Upper lobe of left lung (tissue), 4 donors: ENCODE results near the gene DLG2.

Experiments used
- CTCF ChIP-seq, 6 experiments: fragments of 450-650 bp in 4 of 6; fragments of 200-600 bp in 2 of 6; sonication (generic) in 2 of 6; IDR thresholded peaks; one replicate each; pipeline ENCODE4 v1.5.1; 2016 to 2019; ENCODE audit warnings: antibody characterized with exemption in 6 of 6
- EP300 ChIP-seq, 4 donors: sonication (generic); formaldehyde crosslinking; IDR thresholded peaks; one replicate each; pipeline ENCODE4 v1.5.1; 2017; ENCODE audit warnings: antibody characterized with exemption in 4 of 4, control low read depth in 2 of 4
- POLR2A ChIP-seq, 4 donors: fragments of 450-650 bp; IDR thresholded peaks; one replicate each; pipeline ENCODE4 v1.5.1; 2016 to 2017; ENCODE audit warnings: antibody characterized with exemption in 4 of 4, mild to moderate bottlenecking in 2 of 4

DNA sequence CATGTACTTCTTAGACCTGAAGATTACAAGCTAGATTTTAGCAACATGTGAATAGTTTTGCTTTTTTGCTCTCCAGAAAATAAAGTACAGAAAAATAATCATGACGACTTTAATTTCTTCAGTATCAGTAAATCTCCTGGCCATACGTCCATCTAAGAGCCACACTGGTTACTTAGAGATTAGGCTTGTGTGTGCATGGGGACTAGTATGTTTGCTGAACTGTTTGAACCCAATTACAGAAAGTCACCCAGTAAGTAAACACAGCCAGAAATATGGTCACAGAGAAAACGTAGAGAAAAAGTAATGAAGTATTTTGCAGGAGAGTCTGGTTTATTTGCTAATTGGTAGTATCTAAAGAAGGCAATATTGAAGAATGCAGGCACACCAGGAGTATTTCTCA lies 1287.3 kb downstream of the DLG2 start:
- no peak for TF ChIP-seq POLR2A (IDR thresholded peaks at IDR 0.05)
- no peak for TF ChIP-seq EP300 (IDR thresholded peaks at IDR 0.05)
- TF ChIP-seq CTCF (IDR thresholded peaks at IDR 0.05): no peak
